Endothelial cell of umbilical vein (primary cell): ENCODE data around the gene SFT2D1. TPM values are rescaled to one million over a fixed set of nuclear protein-coding genes. Genes with fewer than 3 reads are reported as not detected.
"Not testable (repeated sequence)": the region's sequence is repeated elsewhere in the genome, so short reads cannot be mapped to it uniquely, and the experiment has no call there.

Experiments
- BruUV-seq: library from RNA; stranded (reverse); fragments of 400-500 nt; replicated peaks from 2 replicates; lab custom pipeline; 2021; lab: Mats Ljungman, UMichigan
- CTCF ChIA-PET: fragments of 300-600, 350-600 bp; sonication (Branson Sonifier 250); formaldehyde crosslinking; loops from one replicate; lab custom pipeline; 2021; ENCODE audit warnings: antibody characterized with exemption, inconsistent platforms; lab: Charles Lee
- POLR2A ChIA-PET: fragments of 300-600, 350-600 bp; sonication (Branson Sonifier 250); formaldehyde crosslinking; loops from one replicate; lab custom pipeline; 2021; ENCODE audit warnings: antibody characterized with exemption, inconsistent platforms; lab: Charles Lee
- DNase-seq: peaks from one replicate; pipeline ENCODE4 v3.0.0-alpha.2; 2011; ENCODE audit warnings: low read depth, low spot score
- FAIRE-seq: peaks from 2 replicates; lab custom pipeline; 2011; peaks lifted over from hg19 to GRCh38; lab: Jason Lieb, UNC
- H2AFZ ChIP-seq: 2 replicates; pipeline ENCODE4 v1.6.0; 2012; ENCODE audit warnings: low read depth, low read length, control low read depth, inconsistent platforms
- H3K27ac ChIP-seq: 2 replicates; pipeline ENCODE4 v1.5.1; 2011; ENCODE audit warnings: low read depth, mild to moderate bottlenecking, control low read depth, low read length, moderate library complexity; ENCODE audit not compliant: insufficient read depth
- H3K27me3 ChIP-seq, 2 experiments: 2 replicates each; pipeline versions ENCODE4 v1.6.0 to v1.6.1; 2011; ENCODE audit warnings: low read length in 2 of 2, mixed read lengths in 1 of 2; ENCODE audit not compliant: control insufficient read depth in 2 of 2, insufficient read depth in 2 of 2
- H3K36me3 ChIP-seq, 2 experiments: 2 replicates in 1 of 2; 3 replicates in 1 of 2; pipeline ENCODE4 v1.5.1; 2011; ENCODE audit warnings: low read length in 2 of 2, mild to moderate bottlenecking in 1 of 2, moderate library complexity in 1 of 2; ENCODE audit not compliant: control insufficient read depth in 2 of 2, insufficient read depth in 2 of 2; ENCODE audit errors: extremely low read depth in 1 of 2
- H3K4me1 ChIP-seq: 3 replicates; pipeline ENCODE4 v1.5.1; 2011; ENCODE audit warnings: mild to moderate bottlenecking, low read length; ENCODE audit not compliant: control insufficient read depth, insufficient read depth; ENCODE audit errors: extremely low read depth
- H3K4me2 ChIP-seq: 2 replicates; pipeline ENCODE4 v1.6.1; 2011; ENCODE audit warnings: low read length, control low read depth, mixed read lengths; ENCODE audit not compliant: insufficient read depth
- H3K4me3 ChIP-seq, 3 experiments: fragments of 200-600 bp in 1 of 3; sonication (generic), shearing (Covaris generic) in 1 of 3; replicated peaks in 1 of 3; 2 replicates each; pipeline ENCODE4 v1.5.1; 2011 to 2016; ENCODE audit warnings: control low read depth in 3 of 3, low read length in 3 of 3, mild to moderate bottlenecking in 2 of 3, inconsistent platforms in 1 of 3, low read depth in 1 of 3, moderate library complexity in 1 of 3; ENCODE audit not compliant: insufficient read depth in 1 of 3
- H3K79me2 ChIP-seq: 2 replicates; pipeline ENCODE4 v1.6.0; 2012; ENCODE audit warnings: low read length, inconsistent platforms; ENCODE audit not compliant: control insufficient read depth, insufficient read depth
- H3K9ac ChIP-seq: replicated peaks from 2 replicates; pipeline ENCODE3; 2011; ENCODE audit warnings: low read length, control low read depth; ENCODE audit not compliant: insufficient read depth; ENCODE audit errors: extremely low read depth
- H3K9me1 ChIP-seq: replicated peaks from 3 replicates; pipeline ENCODE4 v1.6.0; 2011; ENCODE audit warnings: mild to moderate bottlenecking, low read length; ENCODE audit not compliant: control insufficient read depth, insufficient read depth; ENCODE audit errors: extremely low read depth
- H3K9me3 ChIP-seq: replicated peaks from 2 replicates; pipeline ENCODE4 v1.5.1; 2012; ENCODE audit warnings: low read length, inconsistent platforms; ENCODE audit not compliant: control insufficient read depth, insufficient read depth
- H4K20me1 ChIP-seq: replicated peaks from 2 replicates; pipeline ENCODE3; 2011; ENCODE audit warnings: mild to moderate bottlenecking, low read length; ENCODE audit not compliant: control insufficient read depth, insufficient read depth; ENCODE audit errors: extremely low read depth
- CTCF ChIP-seq, 2 donors: IDR thresholded peaks; 1 replicate in 1 of 2; 2 replicates in 1 of 2; pipeline ENCODE4 v1.5.1; 2011; ENCODE audit warnings: low read length in 2 of 2, mild to moderate bottlenecking in 2 of 2, moderate library complexity in 2 of 2, control low read depth in 1 of 2, inconsistent platforms in 1 of 2, low read depth in 1 of 2; ENCODE audit not compliant: insufficient read depth in 1 of 2; ENCODE audit errors: extremely low read depth in 1 of 2
- EZH2 ChIP-seq: IDR thresholded peaks from 2 replicates; pipeline ENCODE4 v1.6.1; 2012; ENCODE audit warnings: borderline replicate concordance, low read depth, mild to moderate bottlenecking, moderate library complexity, low read length, inconsistent platforms; ENCODE audit not compliant: severe bottlenecking
- FOS ChIP-seq: IDR thresholded peaks from 2 replicates; pipeline ENCODE4 v1.6.1; 2011; ENCODE audit warnings: mild to moderate bottlenecking, low read length, moderate library complexity, borderline replicate concordance; ENCODE audit not compliant: insufficient read depth
- GATA2 ChIP-seq: IDR thresholded peaks from 2 replicates; pipeline ENCODE4 v1.7.0; 2011; ENCODE audit warnings: low read depth, mild to moderate bottlenecking, moderate library complexity, mixed read lengths, low read length; ENCODE audit not compliant: insufficient read length, insufficient read depth
- JUN ChIP-seq: IDR thresholded peaks from 2 replicates; pipeline ENCODE4 v1.6.1; 2011; ENCODE audit warnings: borderline replicate concordance, low read depth; ENCODE audit not compliant: insufficient read length, insufficient read depth
- MAX ChIP-seq: IDR thresholded peaks from 2 replicates; pipeline ENCODE4 v1.6.1; 2011; ENCODE audit not compliant: insufficient read depth, insufficient read length
- MYC ChIP-seq: IDR thresholded peaks from one replicate; pipeline ENCODE4 v1.6.1; 2011; ENCODE audit warnings: mild to moderate bottlenecking, low read depth, low read length
- POLR2A ChIP-seq: IDR thresholded peaks from 2 replicates; pipeline ENCODE4 v1.6.1; 2012; ENCODE audit warnings: low read depth, mild to moderate bottlenecking, control low read depth, low read length
- POLR2AphosphoS5 ChIP-seq: IDR thresholded peaks from 2 replicates; pipeline ENCODE4 v1.6.1; 2012; ENCODE audit warnings: low read depth, mild to moderate bottlenecking, control low read depth, low read length, moderate library complexity; ENCODE audit not compliant: insufficient read depth
- dilution Hi-C: fragments of 300-500 bp; cut with MboI; formaldehyde crosslinking; loops from one replicate; pipeline ENCODE4 v1.15.0; 2019; ENCODE audit warnings: low sequenced_read_pairs; ENCODE audit not compliant: extremely low pct_ligation_motif_present
- intact Hi-C: fragments of 100-400 bp; cut with micrococcal nuclease; formaldehyde crosslinking; loops from one replicate; pipeline ENCODE4 v1.10.0; 2022
- polyA plus RNA-seq, 4 experiments: library from polyadenylated mRNA; depleted of rRNA in 3 of 4; stranded (reverse) in 3 of 4; unstranded in 1 of 4; fragments of >200 nt; gene quantifications; 2 replicates each; pipeline versions ENCODE4 v1.2.1 to v1.2.3, GENCODE V29; 2011 to 2012; ENCODE audit warnings: missing spikeins in 1 of 4
- total RNA-seq: library from RNA; stranded (reverse); gene quantifications from 2 replicates; pipeline ENCODE4 v1.2.3, GENCODE V29; 2021

SFT2D1 gene
- total and polyA plus RNA-seq, 2 donors (not counting 3 experiments of a cell fraction or from before 2014, with no cell fraction given), result 22.9 to 30.6 TPM

- CTCF ChIA-PET, result interaction anchor here (1.0 to 2.3 kb wide), 2 partner anchors 14 to 73 kb away, joined by 4 to 13 read pairs; no protein-coding TSS in a partner anchor
- no TSS peak for BruUV-seq
- TF ChIP-seq MYC (no peak), GATA2 (no peak), CTCF (IDR thresholded peaks at IDR 0.05; ENCODE audit: extremely low read depth in 1 of 2, insufficient read depth in 1 of 2, low read depth in 1 of 2, low read length in 2 of 2) (no peak), MAX (no peak), JUN (no peak), POLR2A (no peak), POLR2AphosphoS5 (no peak), EZH2 (no peak), FOS (no peak)
Measured at GRCh38 chr6:166386111-166386510, 43.8 kb upstream of the SFT2D1 start.

GRCh38 chr6:166383802-166384363, 41.5 kb upstream of the SFT2D1 start:
- H3K27ac ChIP-seq, result peak overlapping the region; percentile 68
- H3K4me1 ChIP-seq, H3K27me3 ChIP-seq, FAIRE-seq, dilution Hi-C loops, H3K36me3 ChIP-seq, H4K20me1 ChIP-seq, H3K79me2 ChIP-seq, POLR2A ChIA-PET, DNase-seq, BruUV-seq, H3K9me3 ChIP-seq, H3K9me1 ChIP-seq: not testable (repeated sequence)
- H3K9ac ChIP-seq, result peak overlapping the region; percentile 71
- intact Hi-C loops, result loop anchor here (1.0 kb wide), 5 partner anchors 17 to 109 kb away; partner anchors contain the start of gene SFT2D1
- peak overlapping the region; percentile 70 to 95 (median 94) for H3K4me3 ChIP-seq
- CTCF ChIA-PET, result interaction anchor here (1.0 to 1.6 kb wide), 3 partner anchors 16 to 72 kb away, joined by 3 to 17 read pairs (median 4); no protein-coding TSS in a partner anchor
- H3K4me2 ChIP-seq, result peak overlapping the region; percentile 91
- H2AFZ ChIP-seq, result peak overlapping the region; percentile 93

More at GRCh38 chr6:166386111-166386510, 43.8 kb upstream of the SFT2D1 start:
- Histone ChIP-seq H3K4me1 (peaks cover 4% of the 10 kb centered on the region), H3K9me3 (no peaks in the 10 kb centered on the region), H2AFZ (no peak overlapping the region), H3K9me1 (no peaks in the 10 kb centered on the region), H3K27me3 (peaks cover 0 to 3% of the 10 kb centered on the region in 2 experiments), H3K27ac (no peak overlapping the region), H3K9ac (no peak overlapping the region), H3K4me2 (no peak overlapping the region), H3K79me2 (no peaks in the 10 kb centered on the region), H4K20me1 (no peaks in the 10 kb centered on the region), H3K36me3 (no peaks in the 10 kb centered on the region), H3K4me3 (no peak overlapping the region)
- FAIRE-seq, result no peak
- intact Hi-C loops (no loop called here), dilution Hi-C loops (no loop called here)
- DNase-seq, result no peak
- POLR2A ChIA-PET, result no interaction called here
